Stromal cell of bone marrow (primary cell): ENCODE data around the gene AACS.
"Not testable (repeated sequence)": the region's sequence is repeated elsewhere in the genome, so short reads cannot be mapped to it uniquely, and the experiment has no call there.

Source experiments
- DNase-seq: peaks from one replicate; pipeline ENCODE4 v3.0.0-alpha.2; 2012; ENCODE audit warnings: low read depth

The AACS gene

DNA sequence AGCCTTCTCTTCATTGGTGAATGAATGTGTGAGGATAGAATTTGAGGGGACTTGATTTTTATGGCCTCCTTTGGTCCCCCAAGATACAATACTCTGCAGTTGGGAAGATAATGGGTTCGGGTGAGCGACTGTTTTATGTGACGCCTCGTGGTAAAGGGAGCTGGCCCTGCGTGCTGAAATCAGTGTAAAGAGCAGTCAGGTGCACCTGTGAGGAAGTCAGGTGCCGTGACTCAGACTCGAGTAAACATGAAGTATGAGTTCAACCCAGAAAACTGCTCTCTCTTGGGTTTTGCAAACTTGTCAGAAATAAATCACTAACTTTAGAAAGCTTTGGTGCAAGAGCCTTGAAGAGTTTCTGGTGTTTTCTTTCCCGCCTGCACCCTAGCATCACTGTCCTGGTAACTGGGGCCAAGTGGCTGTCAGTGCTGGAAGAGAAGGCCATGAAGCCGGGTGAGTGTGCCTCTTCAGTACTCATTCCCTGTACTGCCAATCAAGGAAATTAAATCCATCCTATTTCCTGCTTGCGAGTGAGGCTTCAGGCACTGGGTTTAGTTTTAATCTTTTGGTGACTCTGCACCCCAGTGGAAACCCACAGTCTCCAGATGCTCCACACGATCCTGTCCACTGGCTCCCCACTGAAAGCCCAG, 59.2 kb downstream of the AACS start:
- DNase-seq = no peak

DNA sequence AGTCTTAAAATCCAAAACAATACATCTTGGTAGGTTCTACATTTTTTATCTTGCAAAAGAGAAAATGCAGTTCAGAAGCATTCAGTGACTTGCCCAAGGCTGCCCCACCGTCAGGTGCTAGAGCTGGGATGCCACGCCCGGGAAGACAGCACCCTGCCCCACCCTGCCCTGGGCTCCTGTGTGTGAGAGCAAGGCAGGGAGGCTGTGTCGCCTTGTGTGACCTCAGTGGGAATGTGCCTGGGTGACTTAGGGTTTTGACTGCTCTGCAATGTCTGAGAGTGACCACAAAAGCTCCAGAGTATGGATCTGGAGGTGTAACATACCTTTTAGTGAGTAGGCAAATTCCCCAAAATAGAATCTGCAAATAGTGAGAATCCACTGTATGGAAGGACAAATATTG, 60.0 kb downstream of the AACS start:
- DNase-seq = no peak

DNA sequence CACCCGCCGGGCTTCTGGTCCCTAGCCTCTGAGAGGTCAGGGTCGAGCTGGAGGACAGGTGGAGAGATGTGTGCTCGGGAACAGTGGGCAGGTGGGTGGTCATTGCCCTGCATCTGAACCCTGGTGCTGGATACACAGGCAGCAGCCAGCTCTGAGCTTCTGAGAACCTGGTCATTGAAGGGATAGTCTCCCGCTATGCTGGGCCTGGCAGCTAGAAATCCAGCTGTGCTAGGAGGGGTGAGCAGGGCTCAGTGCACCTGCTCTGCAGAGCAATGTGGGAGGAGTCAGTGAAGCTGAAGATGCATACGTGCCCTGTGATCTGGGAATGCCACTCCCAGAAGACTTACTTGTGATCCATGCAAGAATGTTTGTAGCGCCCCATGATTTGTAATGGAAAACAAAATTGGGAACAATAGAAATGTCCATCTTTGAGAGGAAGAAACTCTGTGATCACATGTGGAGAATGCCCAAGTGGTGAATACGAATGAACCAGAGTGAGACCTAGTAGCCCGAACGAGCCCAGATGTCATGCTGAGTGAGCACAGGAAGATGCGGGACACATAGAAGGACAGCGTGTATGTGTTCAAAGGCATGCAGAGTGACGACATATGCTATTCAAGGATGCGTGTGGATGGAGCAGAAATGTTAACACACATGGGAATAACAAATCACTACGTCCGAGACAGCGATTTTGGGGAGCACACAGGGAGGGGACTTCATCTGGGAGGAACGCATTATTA, 63.4 kb downstream of the AACS start:
- DNase-seq = no peak

DNA sequence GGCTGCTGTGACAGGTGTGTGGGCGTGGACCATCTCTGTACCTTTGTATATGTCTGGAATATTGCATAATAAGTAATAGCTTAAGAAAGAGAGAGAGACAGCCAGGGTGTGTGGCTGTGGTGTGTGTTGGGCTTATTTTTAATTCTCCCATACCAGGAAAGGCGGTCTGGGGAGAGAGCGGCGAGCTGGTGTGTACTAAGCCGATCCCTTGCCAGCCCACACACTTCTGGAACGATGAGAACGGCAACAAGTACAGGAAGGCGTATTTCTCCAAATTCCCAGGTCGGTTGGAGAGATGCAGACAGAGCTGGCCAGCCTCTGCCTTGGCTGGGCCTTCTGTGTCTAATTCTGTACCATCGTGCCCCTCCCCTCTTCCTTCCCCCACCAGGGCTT, 63.9 kb downstream of the AACS start:
- no peak for DNase-seq

DNA sequence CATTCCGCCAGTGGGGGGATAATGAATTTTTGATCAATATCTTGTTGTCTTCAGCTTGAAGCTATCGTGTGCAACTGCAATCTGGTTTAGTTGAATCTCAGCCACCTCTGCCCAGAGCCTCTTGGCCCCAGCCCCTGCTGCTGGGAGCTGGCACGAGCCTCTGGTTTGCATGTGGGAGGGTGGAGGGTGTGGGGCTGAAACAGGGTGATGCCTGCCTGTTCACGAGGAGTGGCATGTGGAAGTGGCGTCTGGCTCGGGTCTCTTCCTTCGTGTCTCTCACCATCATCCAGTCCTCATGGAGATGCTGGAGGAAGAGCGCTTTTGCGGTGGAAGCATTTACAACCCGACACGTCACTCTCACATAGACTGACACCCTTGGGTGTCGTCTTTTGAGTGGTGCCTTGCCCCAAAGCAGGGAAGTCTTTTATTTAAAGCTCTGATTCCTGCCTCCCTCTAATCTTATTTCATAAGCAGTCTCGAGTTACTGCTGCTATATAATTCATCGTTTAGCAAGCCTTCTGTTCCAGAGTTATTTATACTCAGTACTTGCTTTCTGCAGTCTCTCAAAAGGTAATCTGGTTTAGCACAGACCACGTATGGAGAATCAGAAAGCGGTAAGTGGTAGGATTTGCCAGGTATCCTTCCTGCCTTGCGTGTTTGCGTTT, 64.5 kb downstream of the AACS start:
- no peak for DNase-seq

DNA sequence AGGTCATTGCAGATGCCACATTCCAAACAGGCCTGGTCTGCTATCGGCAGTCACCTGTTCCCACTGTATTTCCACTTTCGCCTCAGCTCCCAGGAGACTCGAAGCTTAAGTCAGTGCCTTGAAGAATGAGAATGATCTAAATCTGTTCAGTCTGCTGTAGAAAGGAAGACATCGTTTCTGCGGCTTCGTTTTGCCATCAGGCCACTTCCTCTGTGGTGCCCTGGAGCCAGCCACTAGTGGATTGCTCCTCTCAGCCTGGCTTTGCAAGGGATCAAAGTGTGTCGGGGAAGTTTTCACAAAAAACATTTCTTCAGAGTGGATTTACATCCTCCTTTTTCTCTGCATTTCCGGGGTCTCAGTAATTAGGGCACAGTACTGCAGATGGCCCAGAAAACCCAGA, 66.7 kb downstream of the AACS start:
- DNase-seq = no peak

DNA sequence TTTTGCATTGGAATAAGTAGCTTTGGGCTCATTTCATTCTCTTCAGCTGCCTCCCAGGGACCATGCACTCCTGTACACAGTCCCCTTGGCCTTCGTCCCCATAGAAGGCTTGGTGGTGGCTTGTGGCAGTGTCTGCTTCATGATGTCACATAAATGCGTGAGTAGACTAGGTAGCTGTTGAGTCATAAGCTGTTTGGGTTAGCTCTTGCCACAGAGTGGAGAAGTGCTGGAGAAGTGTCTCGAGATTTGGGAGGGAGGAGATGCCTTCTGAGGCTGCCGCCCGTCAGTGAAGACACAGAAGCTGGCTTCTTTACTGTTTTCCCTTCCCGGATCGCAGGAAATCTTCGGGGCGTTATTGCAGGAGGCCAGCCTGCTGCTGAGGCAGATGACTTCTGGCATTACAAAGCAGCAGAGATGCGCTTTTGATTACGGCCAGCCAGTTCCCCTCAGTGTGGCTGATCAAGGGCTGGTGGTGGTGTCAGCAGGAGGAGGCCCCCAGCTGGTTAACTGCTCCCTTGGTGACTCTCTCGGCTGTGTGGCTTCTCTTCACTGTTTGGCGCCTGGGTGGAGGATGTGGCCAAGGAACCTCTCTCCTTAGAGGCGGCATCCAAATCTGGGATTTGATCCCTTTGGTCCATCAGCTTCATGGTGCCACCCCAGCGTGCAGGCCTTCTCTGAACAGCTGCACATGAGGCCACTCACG, 67.6 kb downstream of the AACS start:
- DNase-seq = no peak

DNA sequence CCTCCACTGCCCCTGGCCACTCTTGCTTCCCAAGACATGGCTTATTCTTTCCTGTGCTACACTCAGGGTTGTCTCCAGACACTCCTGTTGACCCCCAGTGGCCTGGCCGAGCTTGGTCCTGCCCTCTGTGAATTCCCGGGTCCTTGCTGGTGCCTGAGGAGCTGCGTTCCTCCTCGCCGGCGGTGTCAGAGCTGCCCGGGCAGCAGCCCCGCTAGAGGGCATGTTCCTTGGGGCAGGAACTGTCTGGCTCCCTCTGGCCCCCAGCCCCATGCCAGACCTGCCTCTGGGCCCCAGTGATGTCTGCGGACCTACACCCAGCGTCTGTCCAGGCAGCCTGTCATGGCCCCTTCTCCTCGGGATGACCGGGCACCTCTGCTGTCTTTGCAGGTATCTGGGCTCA, 68.4 kb downstream of the AACS start:
- DNase-seq = no peak

DNA sequence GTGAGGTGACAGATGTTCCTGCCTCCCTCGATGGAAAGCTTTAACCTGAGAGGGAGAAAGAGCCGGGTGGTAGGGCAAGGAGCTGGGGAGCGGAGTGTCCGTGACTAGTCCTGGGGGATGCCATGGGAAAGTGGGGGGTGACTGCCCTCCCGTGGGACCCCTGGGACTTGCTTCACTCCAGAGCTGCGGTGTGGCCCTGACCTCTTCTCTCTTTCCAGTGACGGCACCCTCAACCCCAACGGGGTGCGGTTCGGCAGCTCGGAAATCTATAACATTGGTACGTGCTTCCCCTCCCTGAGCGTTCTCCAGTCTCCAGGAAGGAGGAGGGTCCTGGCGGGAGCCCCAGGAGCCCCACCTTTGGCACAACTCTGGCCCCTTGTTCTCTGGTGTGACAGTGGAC, 69.3 kb downstream of the AACS start:
- no peak for DNase-seq

DNA sequence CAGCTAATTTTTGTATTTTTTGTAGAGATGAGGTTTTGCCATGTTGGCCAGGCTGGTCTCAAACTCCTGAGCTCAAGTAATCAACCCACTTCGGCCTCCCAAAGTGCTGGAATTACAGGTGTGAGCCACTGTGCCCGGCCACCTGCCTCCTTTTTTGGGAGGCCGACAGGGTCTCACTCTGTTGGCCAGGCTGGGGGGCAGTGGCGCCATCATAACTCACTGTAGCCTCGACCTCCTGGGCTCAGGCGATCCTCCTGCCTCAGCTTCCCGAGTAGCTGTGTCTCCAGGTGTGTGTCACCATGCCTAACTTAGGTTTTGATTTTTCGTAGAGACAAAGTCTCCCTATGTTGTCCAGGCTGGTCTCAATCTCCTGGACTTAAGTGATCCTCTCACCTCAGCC, 70.7 kb downstream of the AACS start:
- DNase-seq = no peak

DNA sequence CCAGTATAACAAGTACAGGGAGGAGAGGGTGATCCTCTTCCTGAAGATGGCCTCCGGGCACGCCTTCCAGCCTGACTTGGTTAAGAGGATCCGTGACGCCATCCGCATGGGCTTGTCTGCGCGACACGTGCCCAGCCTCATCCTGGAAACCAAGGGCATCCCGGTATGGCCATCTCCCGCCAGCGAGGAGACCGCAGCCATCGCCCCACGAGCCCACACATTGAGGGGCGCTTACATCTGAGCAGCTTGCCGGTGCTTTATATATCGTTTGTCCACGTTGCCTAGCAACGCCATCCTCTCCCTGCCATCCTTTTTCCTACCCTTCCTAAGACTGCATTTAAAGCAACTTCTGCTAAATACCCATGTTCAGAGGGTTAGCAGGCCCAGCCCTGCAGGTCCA, 71.5 kb downstream of the AACS start:
- no peak for DNase-seq

DNA sequence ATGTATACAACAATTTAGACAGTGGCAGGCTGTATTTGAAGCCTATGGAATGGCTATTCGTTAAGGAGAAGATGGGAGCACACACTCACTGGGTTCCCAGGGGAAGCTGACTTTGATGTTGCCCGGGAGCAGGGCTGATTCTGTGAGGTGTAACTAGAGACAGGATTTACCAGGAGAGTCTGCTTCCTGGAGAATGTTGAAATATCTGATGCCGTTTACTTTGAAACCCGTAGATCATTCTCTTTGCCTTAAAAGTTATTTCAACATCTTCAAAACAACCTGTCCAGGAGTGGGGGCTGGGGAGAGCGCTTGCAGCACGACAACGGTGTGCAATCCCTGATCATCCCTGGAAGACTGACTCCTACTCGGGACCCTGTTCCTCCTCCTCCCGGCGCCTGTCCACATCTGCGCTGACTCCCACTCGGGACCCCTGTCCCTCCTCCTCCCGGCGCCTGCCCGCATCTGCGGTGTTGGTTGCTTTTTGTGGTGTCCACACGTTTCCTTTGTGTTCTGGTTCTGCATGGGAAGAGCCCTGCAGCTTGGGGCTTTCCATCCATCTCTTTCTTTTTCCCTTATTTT, 72.6 kb downstream of the AACS start:
- DNase-seq = no peak

DNA sequence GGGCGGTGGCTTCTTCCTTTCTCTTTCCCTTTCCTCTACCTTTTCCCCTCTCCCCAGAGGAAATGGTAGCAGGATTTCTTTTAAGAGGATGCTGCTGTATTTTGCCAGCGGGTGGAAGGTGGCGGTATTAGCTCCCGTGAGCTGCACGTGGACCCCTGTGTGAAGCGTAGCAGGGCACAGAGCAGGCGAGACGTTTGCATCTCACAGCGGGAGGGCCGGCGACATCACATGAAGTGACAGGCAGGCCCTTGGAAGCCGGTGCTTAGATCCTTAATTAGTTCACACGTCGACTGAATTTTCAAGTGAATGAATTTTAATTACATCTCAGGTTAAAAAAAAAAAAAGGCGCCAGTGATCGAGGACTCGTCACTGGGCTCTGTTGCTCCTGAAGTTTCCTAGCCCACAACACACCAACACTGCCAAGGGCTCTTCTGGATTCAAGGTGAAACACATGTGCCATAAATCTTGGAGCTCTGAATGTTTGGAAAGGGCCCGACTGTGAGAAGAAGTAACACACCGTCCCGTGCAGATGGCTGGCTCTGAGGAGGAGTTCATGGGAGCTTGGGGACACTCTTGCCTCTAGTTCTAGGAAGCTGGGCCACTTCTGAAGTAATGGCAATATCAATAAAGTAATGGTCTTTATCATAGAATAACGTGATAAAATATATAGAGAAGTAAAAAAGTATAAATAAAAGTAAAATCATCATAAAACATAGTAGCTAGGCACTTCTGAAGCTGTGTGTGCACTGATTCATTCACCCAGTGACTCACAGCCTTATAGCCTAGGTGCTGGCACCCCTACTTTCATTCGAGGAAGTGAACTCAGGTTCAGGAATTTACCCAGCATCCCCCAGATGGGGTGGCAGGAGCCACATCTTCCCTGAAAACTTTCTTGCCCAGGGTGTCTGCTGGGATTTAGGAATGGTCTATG, 75.3 kb downstream of the AACS start:
- peak; percentile 31 for DNase-seq

DNA sequence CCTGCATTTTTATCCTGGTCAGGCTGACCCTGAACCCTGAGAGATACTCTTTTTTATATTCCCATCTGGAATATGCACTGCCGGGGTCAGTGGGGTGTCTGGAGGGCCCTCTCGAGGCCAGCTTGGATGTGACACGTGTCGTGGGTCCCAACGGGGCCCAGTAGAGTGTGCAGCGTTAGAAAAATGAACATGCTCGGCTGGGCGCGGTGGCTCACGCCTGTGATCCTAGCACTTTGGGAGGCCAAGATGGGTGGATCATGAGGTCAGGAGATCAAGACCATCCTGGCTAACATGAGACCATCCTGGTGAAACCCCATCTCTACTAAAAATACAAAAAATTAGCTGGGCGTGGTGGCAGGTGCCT, 76.0 kb downstream of the AACS start:
- DNase-seq = not testable (repeated sequence)

DNA sequence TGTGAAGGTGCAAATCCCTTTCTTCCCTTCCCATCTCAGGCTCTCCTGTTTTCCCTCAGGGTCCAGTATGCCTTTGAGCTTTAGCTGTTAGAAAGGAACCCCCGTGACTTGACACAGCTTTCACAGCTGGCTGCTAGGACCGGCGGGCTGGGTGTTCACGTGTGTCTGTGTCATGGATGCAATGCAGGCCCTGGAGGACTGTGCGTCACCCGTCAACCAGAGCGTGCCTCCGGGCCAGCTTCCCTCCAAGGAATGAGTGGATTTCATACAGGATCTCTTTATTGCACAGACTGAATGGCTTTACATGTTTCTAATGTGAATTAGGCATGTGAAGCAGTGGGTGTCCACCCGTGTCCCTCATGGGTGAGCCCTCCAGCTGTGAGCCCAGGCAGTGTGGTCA, 77.4 kb downstream of the AACS start:
- no peak for DNase-seq

DNA sequence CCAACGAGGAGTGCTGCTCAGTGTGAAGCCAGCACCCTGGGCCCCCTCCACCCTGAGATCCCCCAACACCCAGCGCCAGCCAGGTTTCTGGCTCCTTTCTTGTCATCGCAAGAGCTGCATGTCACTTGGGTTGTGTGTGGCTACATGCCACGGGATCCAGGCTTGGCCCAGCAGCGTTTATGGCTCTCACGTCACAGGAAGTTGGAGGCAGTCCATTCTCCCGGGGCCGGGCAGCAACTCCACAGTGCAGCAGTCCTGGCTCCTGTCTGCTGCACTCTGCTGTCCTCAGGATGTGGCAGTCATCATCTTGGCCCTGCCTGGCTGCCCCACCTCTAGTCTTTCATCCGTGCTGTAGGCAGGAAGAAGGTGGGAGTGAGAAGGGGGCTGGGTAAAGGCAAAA, 78.3 kb downstream of the AACS start:
- peak; percentile 6 for DNase-seq

DNA sequence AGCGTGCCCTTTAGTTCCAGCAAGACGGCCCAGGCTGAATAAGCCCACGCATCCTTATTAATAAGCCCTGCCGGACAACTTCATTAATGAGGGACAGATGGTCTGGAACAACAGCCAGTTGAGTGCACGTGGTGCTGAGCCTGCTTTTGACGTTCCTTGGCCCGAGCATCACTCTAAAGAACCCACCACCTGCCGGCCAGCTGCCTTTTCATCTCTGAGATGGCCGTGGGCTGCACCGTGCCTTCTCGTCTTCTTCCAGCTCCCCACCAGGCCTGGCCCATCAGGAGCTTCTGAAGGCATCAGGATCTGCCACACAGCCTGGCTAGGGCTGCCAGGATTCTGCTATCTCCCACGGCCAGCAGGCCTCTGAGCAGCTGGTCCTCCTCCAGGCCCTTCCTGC, 80.0 kb downstream of the AACS start:
- DNase-seq = no peak

DNA sequence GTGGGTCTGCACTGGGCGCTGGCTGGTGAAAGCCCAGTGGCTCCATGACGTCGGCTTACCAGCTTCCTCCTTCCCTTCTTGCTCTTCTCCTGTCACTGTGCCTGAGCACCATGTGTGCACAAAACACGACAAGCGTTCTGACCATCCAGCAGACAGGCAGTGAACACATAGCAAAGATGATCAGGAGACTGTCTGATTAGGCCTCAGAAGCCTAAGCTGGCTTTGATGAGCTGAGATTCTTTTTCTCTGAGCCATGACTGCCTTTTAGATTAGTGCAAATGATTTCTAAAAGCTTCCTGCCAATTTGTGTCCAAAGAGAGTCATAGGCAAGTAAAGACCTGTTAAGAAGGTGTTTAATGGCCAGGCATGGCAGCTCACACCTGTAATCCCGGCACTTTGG, 83.1 kb downstream of the AACS start:
- DNase-seq = no peak

DNA sequence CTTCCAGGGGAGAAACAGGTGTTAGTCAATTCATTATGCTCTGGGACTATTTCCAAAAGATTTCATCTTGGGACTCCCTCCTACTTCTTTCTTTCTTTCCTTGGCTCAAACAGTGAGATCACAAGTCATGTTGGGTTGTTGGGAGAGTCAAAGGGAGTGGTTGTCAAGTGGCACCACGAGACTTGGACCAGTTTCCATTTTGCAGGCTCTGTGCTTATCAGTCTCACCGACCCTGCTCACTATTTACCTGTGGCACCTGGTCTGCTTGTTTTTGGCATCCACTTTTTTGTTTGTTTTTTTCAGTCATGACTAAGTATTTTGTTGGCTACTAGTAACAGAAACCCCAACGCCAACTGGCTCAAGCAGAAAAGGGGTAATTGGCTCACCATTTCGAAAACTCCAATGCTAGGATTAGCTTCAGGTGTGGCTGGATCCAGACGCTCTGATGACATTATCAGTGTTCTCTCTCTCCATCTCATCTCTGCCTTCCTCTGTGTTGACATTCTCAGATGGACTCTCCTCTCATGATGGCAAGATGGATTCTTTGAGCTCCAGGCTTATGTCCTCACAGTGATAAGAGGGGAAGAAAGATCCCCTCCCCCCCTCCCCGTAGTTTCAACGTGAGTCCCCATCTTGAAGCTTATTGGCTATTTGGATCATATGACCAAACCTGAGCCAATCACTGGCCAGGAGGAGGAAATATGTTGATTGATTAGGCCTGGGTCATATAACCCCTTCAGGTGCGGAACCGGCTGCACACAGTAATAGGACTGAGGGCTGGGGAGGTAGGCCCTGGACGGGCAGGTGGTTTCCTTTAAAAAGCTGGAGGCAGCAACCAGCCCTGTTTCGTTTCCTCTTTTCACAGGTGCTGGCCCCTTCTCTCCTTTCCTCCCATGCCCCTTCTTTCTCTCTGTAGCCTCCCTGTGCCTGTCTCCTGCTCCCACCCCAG, 84.2 kb downstream of the AACS start:
- DNase-seq = no peak

DNA sequence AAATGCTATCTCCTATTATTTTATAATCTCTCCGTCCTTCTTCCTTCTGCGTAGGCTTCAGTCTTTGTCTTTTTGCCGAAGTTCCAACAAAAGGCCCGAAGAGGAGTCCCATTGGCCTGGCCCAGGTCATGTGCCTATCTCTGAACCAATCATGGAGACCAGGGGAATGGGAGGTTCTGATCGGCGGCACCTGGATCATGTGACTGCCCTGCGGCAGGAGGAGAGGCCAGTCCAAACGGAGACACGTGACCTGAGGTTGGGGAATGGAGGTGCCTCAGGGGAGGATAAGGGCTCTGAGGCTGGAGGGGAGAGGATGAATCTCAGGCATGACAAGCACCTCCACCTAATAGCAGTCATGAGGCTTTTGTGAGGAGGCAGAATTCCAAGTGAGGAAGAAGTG, 86.0 kb downstream of the AACS start:
- DNase-seq = no peak
